IMR-90 (cell line): ENCODE results near the gene FSIP1. TPM values are rescaled to one million over a fixed set of nuclear protein-coding genes. Genes with fewer than 3 reads are reported as not detected.

Source experiments
- ATAC-seq: fragments of 200-7000 bp; cut with Tn5 transposase; 2 replicates; pipeline ENCODE4 v1.9.1; 2020; ENCODE audit warnings: low read depth, mild to moderate bottlenecking, moderate library complexity
- BruUV-seq: library from RNA; stranded (reverse); fragments of 400-500 nt; replicated peaks from 2 replicates; lab custom pipeline; 2021; lab: Mats Ljungman, UMichigan
- CTCF ChIA-PET: fragments of 300-600 bp; formaldehyde crosslinking; extraction: SDS; loops from one replicate; lab custom pipeline; 2021; ENCODE audit warnings: antibody characterized with exemption; lab: Yijun Ruan, JAX
- POLR2A ChIA-PET: fragments of 300-600 bp; sonication (Branson Sonifier 250); formaldehyde crosslinking; loops from one replicate; lab custom pipeline; 2022; ENCODE audit warnings: antibody characterized with exemption; ENCODE audit not compliant: unreplicated experiment; lab: Charles Lee
- DNase-seq: peaks from one replicate; pipeline ENCODE4 v3.0.0; 2013
- H2AFZ ChIP-seq: replicated peaks from 2 replicates; pipeline ENCODE3; 2013; ENCODE audit warnings: low read length, mild to moderate bottlenecking; ENCODE audit not compliant: poor library complexity
- H2AK5ac ChIP-seq: 2 replicates; pipeline ENCODE4 v1.6.1; 2013; ENCODE audit warnings: low read depth, low read length, inconsistent platforms
- H2AK9ac ChIP-seq: replicated peaks from 2 replicates; pipeline ENCODE3; 2013; ENCODE audit warnings: mild to moderate bottlenecking, low read depth, low read length, moderate library complexity; ENCODE audit not compliant: poor library complexity
- H2BK120ac ChIP-seq: 2 replicates; pipeline ENCODE4 v1.6.1; 2013; ENCODE audit warnings: low read depth, low read length, inconsistent platforms
- H2BK15ac ChIP-seq: 3 replicates; pipeline ENCODE4 v1.6.1; 2013; ENCODE audit warnings: low read depth, low read length, inconsistent platforms
- H2BK20ac ChIP-seq: 2 replicates; pipeline ENCODE4 v1.6.1; 2013; ENCODE audit warnings: low read depth, mild to moderate bottlenecking, inconsistent platforms, low read length, moderate library complexity
- H2BK5ac ChIP-seq: 2 replicates; pipeline ENCODE4 v1.6.1; 2013; ENCODE audit warnings: mild to moderate bottlenecking, low read depth, low read length, inconsistent platforms; ENCODE audit not compliant: poor library complexity, severe bottlenecking
- H3K14ac ChIP-seq: replicated peaks from 2 replicates; pipeline ENCODE4 v1.6.1; 2013; ENCODE audit warnings: low read depth, low read length, inconsistent platforms
- H3K18ac ChIP-seq: 2 replicates; pipeline ENCODE4 v1.6.1; 2013; ENCODE audit warnings: low read depth, low read length, control low read depth
- H3K23ac ChIP-seq: 2 replicates; pipeline ENCODE4 v1.6.1; 2013; ENCODE audit warnings: low read depth, low read length, inconsistent platforms
- H3K27ac ChIP-seq: 2 replicates; pipeline ENCODE4 v1.5.1; 2013; ENCODE audit warnings: mild to moderate bottlenecking, control low read depth, low read length; ENCODE audit not compliant: insufficient read depth
- H3K27me3 ChIP-seq: 2 replicates; pipeline ENCODE4 v1.6.1; 2013; ENCODE audit warnings: low read length; ENCODE audit not compliant: control insufficient read depth, insufficient read depth
- H3K36me3 ChIP-seq: 2 replicates; pipeline ENCODE4 v1.6.1; 2013; ENCODE audit warnings: low read length, mixed read lengths; ENCODE audit not compliant: control insufficient read depth, insufficient read depth
- H3K4ac ChIP-seq: 2 replicates; pipeline ENCODE4 v1.6.1; 2013; ENCODE audit warnings: low read depth, low read length, inconsistent platforms
- H3K4me1 ChIP-seq: 2 replicates; pipeline ENCODE4 v1.6.1; 2013; ENCODE audit warnings: low read length, mixed read lengths; ENCODE audit not compliant: control insufficient read depth, insufficient read depth
- H3K4me2 ChIP-seq: 2 replicates; pipeline ENCODE4 v1.6.1; 2013; ENCODE audit warnings: low read depth, mild to moderate bottlenecking, control low read depth, low read length, moderate library complexity
- H3K4me3 ChIP-seq: 2 replicates; pipeline ENCODE4 v1.5.1; 2013; ENCODE audit warnings: low read depth, mild to moderate bottlenecking, control low read depth, low read length, moderate library complexity; ENCODE audit not compliant: insufficient read depth
- H3K56ac ChIP-seq: 2 replicates; pipeline ENCODE4 v1.6.1; 2013; ENCODE audit warnings: low read length, inconsistent platforms; ENCODE audit not compliant: insufficient read depth; ENCODE audit errors: extremely low read depth
- H3K79me1 ChIP-seq, 2 experiments: 2 replicates each; pipeline ENCODE4 v1.6.1; 2013; ENCODE audit warnings: low read length in 2 of 2, inconsistent platforms in 1 of 2, low read depth in 1 of 2
- H3K9ac ChIP-seq: 2 replicates; pipeline ENCODE4 v1.6.1; 2013; ENCODE audit warnings: low read depth, low read length, control low read depth
- H3K9me1 ChIP-seq: 2 replicates; pipeline ENCODE4 v1.6.1; 2013; ENCODE audit warnings: low read length, inconsistent platforms; ENCODE audit not compliant: insufficient read depth
- H3K9me3 ChIP-seq: 2 replicates; pipeline ENCODE4 v1.6.1; 2013; ENCODE audit warnings: low read length; ENCODE audit not compliant: control insufficient read depth, insufficient read depth
- H4K20me1 ChIP-seq: 2 replicates; pipeline ENCODE4 v1.6.1; 2013; ENCODE audit warnings: low read length, inconsistent platforms; ENCODE audit not compliant: insufficient read depth
- H4K5ac ChIP-seq: 2 replicates; pipeline ENCODE4 v1.6.1; 2013; ENCODE audit warnings: mild to moderate bottlenecking, low read depth, low read length, control low read depth
- H4K8ac ChIP-seq, 2 experiments: 2 replicates each; pipeline ENCODE4 v1.6.1; 2013; ENCODE audit warnings: low read depth in 2 of 2, low read length in 2 of 2, control low read depth in 1 of 2, inconsistent platforms in 1 of 2
- H4K91ac ChIP-seq: 2 replicates; pipeline ENCODE4 v1.6.1; 2013; ENCODE audit warnings: low read depth, low read length, inconsistent platforms; ENCODE audit not compliant: insufficient read depth
- BHLHE40 ChIP-seq: fragments of 150-350 bp; IDR thresholded peaks from 2 replicates; pipeline ENCODE4 v1.6.1; 2016; ENCODE audit warnings: mild to moderate bottlenecking, low read depth, low read length
- CEBPB ChIP-seq: IDR thresholded peaks from 2 replicates; pipeline ENCODE4 v1.6.1; 2012; ENCODE audit warnings: low read depth, low read length, improper control_type of control experiment
- CHD1 ChIP-seq: IDR thresholded peaks from 2 replicates; pipeline ENCODE4 v1.6.1; 2012; ENCODE audit warnings: low read depth, low read length, improper control_type of control experiment
- FOS ChIP-seq: fragments of 150-350 bp; IDR thresholded peaks from 2 replicates; pipeline ENCODE4 v1.6.1; 2016; ENCODE audit warnings: low read depth, low read length
- MAFK ChIP-seq: IDR thresholded peaks from 2 replicates; pipeline ENCODE4 v1.6.1; 2012; ENCODE audit warnings: low read depth, low read length, improper control_type of control experiment
- MAZ ChIP-seq: IDR thresholded peaks from 2 replicates; pipeline ENCODE4 v1.6.1; 2012; ENCODE audit warnings: low read depth, mild to moderate bottlenecking, low read length, improper control_type of control experiment, moderate library complexity, borderline replicate concordance
- MXI1 ChIP-seq: IDR thresholded peaks from 2 replicates; pipeline ENCODE4 v1.6.1; 2012; ENCODE audit warnings: low read depth, mild to moderate bottlenecking, low read length, moderate library complexity, borderline replicate concordance
- NFE2L2 ChIP-seq: fragments of 150-350 bp; IDR thresholded peaks from 2 replicates; pipeline ENCODE4 v1.6.1; 2016; ENCODE audit warnings: low read depth, mild to moderate bottlenecking, low read length
- RAD21 ChIP-seq: IDR thresholded peaks from 2 replicates; pipeline ENCODE4 v1.6.1; 2012; ENCODE audit warnings: low read length, improper control_type of control experiment
- RCOR1 ChIP-seq: IDR thresholded peaks from 2 replicates; pipeline ENCODE4 v1.6.1; 2012; ENCODE audit warnings: mild to moderate bottlenecking, low read length, improper control_type of control experiment; ENCODE audit not compliant: insufficient replicate concordance
- RFX5 ChIP-seq: IDR thresholded peaks from 2 replicates; pipeline ENCODE4 v1.8.0; 2012; ENCODE audit warnings: low read depth, mild to moderate bottlenecking, low read length, moderate library complexity
- SMC3 ChIP-seq: fragments of 150-350 bp; IDR thresholded peaks from 2 replicates; pipeline ENCODE4 v1.6.1; 2016; ENCODE audit warnings: low read depth, mild to moderate bottlenecking, antibody characterized with exemption, low read length, moderate library complexity
- WGBS, 2 experiments: methylation state at CpG; one replicate each; pipeline versions ENCODE4 v1.1.5 to v1.1.7; 2013; ENCODE audit warnings: missing lambda C conversion rate in 2 of 2; ENCODE audit not compliant: insufficient read length in 1 of 2; ENCODE audit errors: extremely low coverage in 2 of 2; 5-methylcytosine and 5-hydroxymethylcytosine counted together
- dilution Hi-C: fragments of 300-500 bp; cut with HindIII; formaldehyde crosslinking; loops from one replicate; pipeline ENCODE4 v1.14.3; 2018; ENCODE audit warnings: low sequenced_read_pairs; ENCODE audit not compliant: unreplicated experiment
- in situ Hi-C: fragments of 300-500 bp; cut with MboI; formaldehyde crosslinking; loops from 3 replicates; pipeline ENCODE4 v1.14.3; 2019; ENCODE audit warnings: low sequenced_read_pairs, inconsistent platforms, mixed read lengths
- intact Hi-C: fragments of 100-400 bp; cut with micrococcal nuclease; formaldehyde crosslinking; loops from 2 replicates; pipeline ENCODE4 v1.10.0; 2022
- polyA plus RNA-seq, 3 experiments: library from polyadenylated mRNA; depleted of rRNA; stranded (reverse); fragments of >200 nt; gene quantifications; 2 replicates each; pipeline ENCODE4 v1.2.3, GENCODE V29; 2012; ENCODE audit warnings: low replicate concordance in 1 of 3
- total RNA-seq: library from RNA; depleted of rRNA; stranded (reverse); fragments of >200 nt; gene quantifications from 2 replicates; pipeline ENCODE4 v1.2.3, GENCODE V29; 2012
- TF ChIP-seq, protein P1 (sequence below): fragments of 150-350 bp; IDR thresholded peaks from 2 replicates; pipeline ENCODE4 v1.6.1; 2016; ENCODE audit warnings: low read depth, mild to moderate bottlenecking, low read length, moderate library complexity, borderline replicate concordance
- TF ChIP-seq, protein P2 (sequence below): fragments of 150-350 bp; IDR thresholded peaks from 2 replicates; pipeline ENCODE4 v1.6.1; 2017; ENCODE audit warnings: mild to moderate bottlenecking, antibody characterized with exemption, low read length, low read depth
- TF ChIP-seq, protein P3 (sequence below): conservative IDR thresholded peaks from 2 replicates; pipeline ENCODE4 v1.5.1; 2012; ENCODE audit warnings: mild to moderate bottlenecking, low read depth, low read length, improper control_type of control experiment

Gene FSIP1
- total and polyA plus RNA-seq, 2 of the 4 experiments (the other 2 are of a cell fraction), result 0.10 to 0.18 TPM

DNA sequence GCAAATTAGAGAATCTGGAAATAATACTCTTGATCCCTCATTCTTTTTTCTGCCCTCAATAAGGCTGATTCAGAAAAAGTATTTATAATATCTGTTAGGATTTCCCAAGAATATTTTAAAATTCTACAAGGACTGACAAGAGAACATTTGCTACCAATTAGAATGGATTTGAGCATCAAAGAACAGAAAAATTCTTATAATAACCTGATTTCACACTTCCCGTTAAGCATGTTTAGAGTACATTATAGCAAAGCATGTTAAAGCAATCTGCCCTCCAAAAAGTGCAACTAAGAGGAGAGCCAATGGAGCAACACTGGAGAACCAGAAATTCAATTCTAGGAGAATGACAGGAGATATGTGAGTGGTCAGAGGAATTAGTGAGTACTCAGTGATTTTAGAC, 144.6 kb downstream of the FSIP1 start:
- Histone ChIP-seq H3K18ac (no peak overlapping the region), H3K4me3 (no peak overlapping the region), H3K4ac (no peak overlapping the region), H4K5ac (no peak overlapping the region), H3K27ac (no peak overlapping the region), H3K9me3 (no peaks in the 10 kb centered on the region), H2BK15ac (no peak overlapping the region), H3K27me3 (no peaks in the 10 kb centered on the region; the same call in 1 of the 2 replicates), H3K23ac (no peak overlapping the region), H2BK20ac (no peak overlapping the region), H3K79me1 (no peaks in the 10 kb centered on the region), H4K91ac (no peak overlapping the region), H3K4me2 (no peak overlapping the region), H2BK120ac (no peak overlapping the region), H3K56ac (no peak overlapping the region), H3K9me1 (peaks cover 5% of the 10 kb centered on the region; the same call in 1 of the 2 replicates), H2BK5ac (no peak overlapping the region), H2AK5ac (no peak overlapping the region), H4K20me1 (no peaks in the 10 kb centered on the region), H3K9ac (no peak overlapping the region), H2AK9ac (no peak overlapping the region), H3K14ac (no peak overlapping the region), H3K4me1 (peaks cover 6% of the 10 kb centered on the region; the same call in 1 of the 2 replicates), H4K8ac (no peak overlapping the region), H3K36me3 (no peaks in the 10 kb centered on the region), H2AFZ (no peak overlapping the region)
- ATAC-seq, result no peak
- no peak for DNase-seq
- TF ChIP-seq CHD1 (no peak), RFX5 (no peak), BHLHE40 (no peak), NFE2L2 (no peak), MAFK (no peak), FOS (no peak), RAD21 (no peak), RCOR1 (no peak), SMC3 (no peak), MXI1 (no peak), CEBPB (no peak), MAZ (no peak)
- TF ChIP-seq, protein P1, sequence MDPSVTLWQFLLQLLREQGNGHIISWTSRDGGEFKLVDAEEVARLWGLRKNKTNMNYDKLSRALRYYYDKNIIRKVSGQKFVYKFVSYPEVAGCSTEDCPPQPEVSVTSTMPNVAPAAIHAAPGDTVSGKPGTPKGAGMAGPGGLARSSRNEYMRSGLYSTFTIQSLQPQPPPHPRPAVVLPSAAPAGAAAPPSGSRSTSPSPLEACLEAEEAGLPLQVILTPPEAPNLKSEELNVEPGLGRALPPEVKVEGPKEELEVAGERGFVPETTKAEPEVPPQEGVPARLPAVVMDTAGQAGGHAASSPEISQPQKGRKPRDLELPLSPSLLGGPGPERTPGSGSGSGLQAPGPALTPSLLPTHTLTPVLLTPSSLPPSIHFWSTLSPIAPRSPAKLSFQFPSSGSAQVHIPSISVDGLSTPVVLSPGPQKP, result no peak
- TF ChIP-seq, protein P2, sequence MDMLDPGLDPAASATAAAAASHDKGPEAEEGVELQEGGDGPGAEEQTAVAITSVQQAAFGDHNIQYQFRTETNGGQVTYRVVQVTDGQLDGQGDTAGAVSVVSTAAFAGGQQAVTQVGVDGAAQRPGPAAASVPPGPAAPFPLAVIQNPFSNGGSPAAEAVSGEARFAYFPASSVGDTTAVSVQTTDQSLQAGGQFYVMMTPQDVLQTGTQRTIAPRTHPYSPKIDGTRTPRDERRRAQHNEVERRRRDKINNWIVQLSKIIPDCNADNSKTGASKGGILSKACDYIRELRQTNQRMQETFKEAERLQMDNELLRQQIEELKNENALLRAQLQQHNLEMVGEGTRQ, result no peak
- TF ChIP-seq, protein P3, sequence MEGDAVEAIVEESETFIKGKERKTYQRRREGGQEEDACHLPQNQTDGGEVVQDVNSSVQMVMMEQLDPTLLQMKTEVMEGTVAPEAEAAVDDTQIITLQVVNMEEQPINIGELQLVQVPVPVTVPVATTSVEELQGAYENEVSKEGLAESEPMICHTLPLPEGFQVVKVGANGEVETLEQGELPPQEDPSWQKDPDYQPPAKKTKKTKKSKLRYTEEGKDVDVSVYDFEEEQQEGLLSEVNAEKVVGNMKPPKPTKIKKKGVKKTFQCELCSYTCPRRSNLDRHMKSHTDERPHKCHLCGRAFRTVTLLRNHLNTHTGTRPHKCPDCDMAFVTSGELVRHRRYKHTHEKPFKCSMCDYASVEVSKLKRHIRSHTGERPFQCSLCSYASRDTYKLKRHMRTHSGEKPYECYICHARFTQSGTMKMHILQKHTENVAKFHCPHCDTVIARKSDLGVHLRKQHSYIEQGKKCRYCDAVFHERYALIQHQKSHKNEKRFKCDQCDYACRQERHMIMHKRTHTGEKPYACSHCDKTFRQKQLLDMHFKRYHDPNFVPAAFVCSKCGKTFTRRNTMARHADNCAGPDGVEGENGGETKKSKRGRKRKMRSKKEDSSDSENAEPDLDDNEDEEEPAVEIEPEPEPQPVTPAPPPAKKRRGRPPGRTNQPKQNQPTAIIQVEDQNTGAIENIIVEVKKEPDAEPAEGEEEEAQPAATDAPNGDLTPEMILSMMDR, result no peak
- dilution Hi-C loops, result no loop called here
- intact Hi-C loops, result no loop called here
- in situ Hi-C loops, result no loop called here
- no TSS peak for BruUV-seq
- CTCF ChIA-PET, result interaction anchor here (0.6 kb wide), 1 partner anchor 10 kb away, joined by 3 read pairs; no protein-coding TSS in a partner anchor
- no CpG with 5 or more reads among the region's 1 CpG for WGBS, 2 experiments
- POLR2A ChIA-PET, result no interaction called here
